Activated CD4-positive, alpha-beta T cell treated with anti-CD3 and anti-CD28 coated beads, Interleukin-2, amount 50 U/mL, for 24 hours (primary cell): ENCODE data around the gene DALRD3.
A peak's percentile ranks its signal among the peaks of the same experiment; 100 is the strongest.

ENCODE experiments used
- DNase-seq, 2 donors: peaks; one replicate each; pipeline ENCODE4 v3.0.0-alpha.2; 2020; ENCODE audit warnings: low read depth in 1 of 2, low spot score in 1 of 2

Gene DALRD3, protein sequence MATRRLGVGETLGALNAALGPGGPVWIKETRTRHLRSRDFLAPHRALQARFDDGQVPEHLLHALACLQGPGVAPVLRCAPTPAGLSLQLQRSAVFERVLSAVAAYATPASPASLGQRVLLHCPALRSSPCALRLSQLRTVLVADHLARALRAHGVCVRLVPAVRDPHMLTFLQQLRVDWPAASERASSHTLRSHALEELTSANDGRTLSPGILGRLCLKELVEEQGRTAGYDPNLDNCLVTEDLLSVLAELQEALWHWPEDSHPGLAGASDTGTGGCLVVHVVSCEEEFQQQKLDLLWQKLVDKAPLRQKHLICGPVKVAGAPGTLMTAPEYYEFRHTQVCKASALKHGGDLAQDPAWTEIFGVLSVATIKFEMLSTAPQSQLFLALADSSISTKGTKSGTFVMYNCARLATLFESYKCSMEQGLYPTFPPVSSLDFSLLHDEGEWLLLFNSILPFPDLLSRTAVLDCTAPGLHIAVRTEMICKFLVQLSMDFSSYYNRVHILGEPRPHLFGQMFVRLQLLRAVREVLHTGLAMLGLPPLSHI

GRCh38 chr3:49017971-49018706 lies at the start of gene DALRD3:
Gene DALRD3, minus strand, starts transcription at chr3:49018580. Its CDS starts 16 bp downstream, at chr3:49018564.
- DNase-seq, result peak; percentile 41 to 57

DNA sequence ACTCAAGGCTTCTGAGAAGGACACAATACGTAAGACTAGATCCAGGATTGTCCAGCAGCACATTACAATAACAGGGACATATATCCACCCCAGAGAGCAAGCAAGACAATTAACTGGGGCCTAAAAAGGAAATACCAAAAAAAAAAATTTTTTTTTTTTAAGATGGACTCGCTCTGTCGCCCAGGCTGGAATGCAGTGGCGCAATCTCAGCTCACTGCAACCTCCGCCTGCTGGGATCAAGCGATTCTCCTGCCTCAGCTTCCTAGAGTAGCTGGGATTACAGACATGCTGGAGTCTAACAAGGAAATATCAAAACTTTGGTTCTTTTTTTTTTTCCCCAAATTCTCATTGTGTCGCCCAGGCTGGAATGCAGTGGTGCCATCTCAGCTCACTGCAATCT lies 39.6 kb upstream of the DALRD3 start:
- no peak for DNase-seq

GRCh38 chr3:49057268-49057667 lies 38.9 kb upstream of the DALRD3 start:
- no peak for DNase-seq

- no peak for DNase-seq
Measured at GRCh38 chr3:49054344-49054862, 36.0 kb upstream of the DALRD3 start.

- no peak for DNase-seq
Measured at GRCh38 chr3:49053543-49053942, 35.2 kb upstream of the DALRD3 start.

GRCh38 chr3:49035281-49035680 lies 16.9 kb upstream of the DALRD3 start:
- DNase-seq, result no peak

DNA sequence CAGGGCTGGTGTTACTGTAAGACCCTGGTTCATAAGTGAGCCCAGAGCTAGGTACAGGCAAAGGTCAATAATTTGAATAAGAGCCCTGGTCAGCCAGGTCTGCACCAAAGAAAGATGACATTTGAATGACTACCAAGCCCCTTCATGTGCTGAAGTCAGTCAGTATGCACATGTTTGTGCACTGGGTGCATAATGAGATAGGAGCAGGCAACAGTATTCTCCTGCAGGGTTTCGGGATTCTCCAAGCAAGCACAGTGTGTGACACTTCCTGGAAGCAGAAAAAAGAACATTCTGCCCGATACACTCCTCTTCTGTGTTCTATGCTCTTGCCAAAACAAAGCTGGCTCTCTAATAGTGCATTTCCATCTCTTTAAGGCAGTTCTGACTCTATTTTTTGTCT lies 16.3 kb upstream of the DALRD3 start:
- no peak for DNase-seq

DNA sequence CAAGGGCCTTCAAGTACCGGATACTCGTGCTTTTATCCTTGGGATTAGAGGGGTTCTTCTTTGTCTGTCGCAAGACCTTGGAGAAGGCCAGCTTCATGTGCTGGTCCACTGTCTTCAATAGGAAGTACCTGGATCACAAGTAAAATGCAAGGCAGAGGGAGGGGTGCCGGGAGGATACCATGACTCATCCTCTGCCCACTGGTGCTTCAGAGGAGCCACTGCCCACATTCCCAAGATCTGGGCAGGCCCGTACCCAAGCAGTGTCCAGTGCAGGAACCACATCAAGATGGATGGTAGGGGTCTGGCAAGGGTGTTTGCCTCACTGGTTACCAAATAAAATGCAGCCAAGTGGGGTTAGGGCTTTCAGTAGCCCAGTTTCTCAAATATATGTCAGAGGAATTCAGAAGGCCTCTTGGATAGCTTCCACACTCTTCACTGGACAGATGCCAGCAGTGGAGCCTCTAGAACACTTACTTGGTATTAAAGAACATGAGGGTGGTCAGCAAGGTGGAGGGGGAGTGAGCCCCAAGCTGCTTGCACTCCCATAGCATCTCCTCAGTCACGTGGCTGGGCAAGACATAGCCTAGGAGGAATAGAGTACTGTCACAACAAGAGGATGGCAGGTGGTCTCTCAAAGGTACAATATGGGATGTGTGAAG lies 14.4 kb upstream of the DALRD3 start:
- DNase-seq, result no peak

GRCh38 chr3:49030321-49030720 lies 11.9 kb upstream of the DALRD3 start:
- no peak for DNase-seq

- DNase-seq, result no peak
Measured at GRCh38 chr3:49029563-49029884, 11.1 kb upstream of the DALRD3 start.

GRCh38 chr3:49028673-49029562 lies 10.5 kb upstream of the DALRD3 start, which contains the start of gene IMPDH2:
Gene IMPDH2, minus strand, starts transcription at chr3:49029398. Its CDS starts 48 bp downstream, at chr3:49029350.
- peak; percentile 89 to 94 for DNase-seq

GRCh38 chr3:49028298-49028672 lies 9.9 kb upstream of the DALRD3 start:
- DNase-seq, result no peak

GRCh38 chr3:49027634-49028033 lies 9.3 kb upstream of the DALRD3 start:
- no peak for DNase-seq

DNA sequence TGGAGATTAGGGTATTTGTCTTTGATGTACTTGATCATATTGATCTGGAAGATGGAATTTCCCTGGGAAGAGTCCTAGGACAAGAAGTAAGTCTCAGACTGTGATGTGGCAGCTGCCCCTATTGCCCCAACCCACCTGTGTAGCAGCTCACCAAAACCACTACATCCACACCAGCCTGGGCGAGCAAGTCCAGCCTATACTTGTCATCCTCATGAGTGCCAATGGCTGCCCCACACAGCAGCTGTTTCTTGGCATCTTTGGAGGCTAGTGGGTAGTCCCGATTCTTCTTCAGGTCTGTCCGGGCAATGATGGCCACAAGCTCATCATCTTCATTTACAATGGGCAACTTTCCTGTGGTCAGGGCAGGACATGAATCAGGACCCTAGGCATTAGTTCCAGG lies 8.2 kb upstream of the DALRD3 start:
- no peak for DNase-seq

DNA sequence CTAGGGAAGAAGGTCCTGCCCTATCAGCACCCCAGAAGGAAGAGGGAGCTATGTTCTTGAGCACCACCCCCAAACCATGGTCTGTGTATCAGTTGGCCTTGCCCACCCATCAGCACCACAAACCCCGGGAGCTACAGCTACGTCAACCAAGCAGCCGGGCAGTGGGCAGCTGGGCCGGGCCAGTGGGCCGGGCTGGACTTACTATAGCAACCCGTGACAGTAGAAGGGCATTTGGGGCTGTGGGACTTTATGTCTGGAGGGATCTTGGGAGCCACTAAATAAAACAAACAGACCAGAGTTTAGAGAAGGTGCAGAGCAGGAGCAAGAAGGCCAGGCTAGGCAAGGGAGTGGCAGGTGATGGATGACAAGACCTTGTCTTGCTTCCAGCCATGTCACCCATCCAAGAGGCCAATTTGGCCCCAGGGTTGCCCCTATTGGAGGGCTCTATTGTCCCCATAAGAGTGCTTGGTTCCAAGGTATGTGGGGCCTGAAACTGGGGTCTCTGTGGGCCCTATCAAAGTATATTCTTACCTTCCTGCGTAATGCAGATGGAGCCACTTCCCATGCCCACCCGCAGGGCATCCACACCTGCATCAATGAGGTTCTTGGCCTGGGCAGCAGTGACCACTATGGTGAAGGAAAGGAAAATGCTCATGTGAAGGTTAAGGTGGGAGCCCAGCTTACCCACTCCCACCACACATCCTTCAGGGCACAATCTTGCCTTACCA lies 7.6 kb upstream of the DALRD3 start:
- no peak for DNase-seq

GRCh38 chr3:49025005-49025792 lies 6.8 kb upstream of the DALRD3 start:
- DNase-seq, result no peak

- DNase-seq, result no peak
Measured at GRCh38 chr3:49024449-49024848, 6.1 kb upstream of the DALRD3 start.

DNA sequence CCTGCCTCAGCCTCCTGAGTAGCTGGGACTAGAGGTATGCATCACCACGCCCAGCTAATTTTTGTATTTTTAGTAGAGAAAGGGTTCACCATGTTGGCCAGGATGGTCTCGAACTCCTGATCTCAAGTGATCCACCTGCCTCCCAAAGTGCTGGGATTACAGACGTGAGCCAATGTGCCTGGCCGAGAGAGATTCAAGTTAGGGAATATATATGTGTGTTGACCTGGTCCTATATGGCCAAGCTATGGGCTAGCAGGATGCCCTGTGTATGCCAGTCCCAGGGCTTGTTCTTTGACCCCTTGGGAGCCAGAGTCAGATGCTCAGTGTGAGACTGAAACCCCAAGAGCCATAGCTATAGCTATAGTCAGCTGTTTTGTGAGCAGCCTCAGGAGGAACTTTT lies 5.4 kb upstream of the DALRD3 start:
- DNase-seq, result no peak

DNA sequence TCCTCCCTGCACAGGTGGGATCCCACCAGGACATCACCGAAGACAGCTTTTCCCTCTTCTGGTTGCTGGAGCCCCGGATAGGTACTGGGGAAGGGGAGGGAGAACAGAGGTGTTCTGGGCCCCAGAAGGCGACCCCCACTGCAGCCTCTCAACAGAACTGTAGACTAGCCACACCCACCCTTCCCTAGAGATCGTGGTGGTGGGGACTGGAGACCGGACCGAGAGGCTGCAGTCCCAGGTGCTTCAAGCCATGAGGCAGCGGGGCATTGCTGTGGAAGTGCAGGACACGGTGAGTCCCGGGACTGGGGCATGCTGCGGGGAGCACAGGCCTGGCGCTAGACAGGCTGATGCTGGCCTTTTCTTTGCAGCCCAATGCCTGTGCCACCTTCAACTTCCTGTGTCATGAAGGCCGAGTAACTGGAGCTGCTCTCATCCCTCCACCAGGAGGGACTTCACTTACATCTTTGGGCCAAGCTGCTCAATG lies 4.3 kb upstream of the DALRD3 start:
- DNase-seq, result no peak
